ENCODE data around the gene SH3YL1. TPM values are rescaled to one million over a fixed set of nuclear protein-coding genes. Genes with fewer than 3 reads are reported as not detected.

SH3YL1 gene
- total RNA-seq, 2 experiments from 2014 or later, result 21.6 to 23.5 TPM

- ChIA-PET CTCF (interaction anchor here (1.0 kb wide), 1 partner anchor 372 kb away, joined by 3 read pairs; no protein-coding TSS in a partner anchor), POLR2A (interaction anchor here (1.4 kb wide), 1 partner anchor 8 kb away, joined by 3 read pairs; no protein-coding TSS in a partner anchor)
- intact Hi-C loops (cut with micrococcal nuclease), result loop anchor here (1.0 to 2.0 kb wide), 2 partner anchors 18 to 412 kb away; no protein-coding TSS in a partner anchor
Observed at GRCh38 chr2:264493-265468, 949 bp upstream of the SH3YL1 start, which contains the start of gene ACP1. ACP1 (plus strand) TSS chr2:264947; CDS start chr2:264965, 18 bp downstream.

DNA sequence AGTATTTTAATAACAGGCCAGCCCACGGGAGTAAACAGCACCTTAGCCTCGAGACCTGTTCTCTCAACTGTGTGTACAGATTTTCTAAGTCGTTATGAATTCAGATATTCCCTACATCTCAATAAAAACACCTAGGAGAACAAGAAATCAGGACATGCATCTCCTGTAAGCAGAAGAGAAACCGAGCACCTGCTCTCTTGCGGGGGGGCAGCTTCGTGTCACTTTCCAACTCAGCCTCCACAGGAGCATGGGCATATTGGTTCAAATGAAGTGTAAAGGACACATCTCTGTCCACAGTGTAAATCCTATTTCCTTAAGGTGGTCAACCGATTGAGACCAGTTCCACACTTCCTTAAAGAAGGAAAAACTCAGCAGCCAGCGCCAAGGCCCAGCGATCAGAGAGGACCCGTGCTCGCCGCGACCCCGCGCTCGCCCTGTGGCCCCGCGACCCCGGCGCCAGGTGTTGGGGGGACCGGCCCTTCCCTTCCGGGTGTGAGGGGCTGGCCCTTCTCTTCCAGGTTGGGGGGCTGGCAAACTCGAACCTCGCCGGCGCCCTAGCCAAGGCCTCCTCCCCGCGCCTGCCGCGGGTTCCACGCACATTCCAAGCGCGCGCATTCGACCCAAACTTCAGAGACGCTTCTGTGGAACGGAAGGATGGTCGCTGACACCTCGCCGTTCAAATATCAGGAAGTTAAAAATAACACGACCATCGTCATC lies 652 bp downstream of the SH3YL1 start:
- POLR2A ChIA-PET, result interaction anchor here (1.4 kb wide), 1 partner anchor 9 kb away, joined by 3 read pairs; no protein-coding TSS in a partner anchor
- intact Hi-C loops (cut with micrococcal nuclease), result no loop called here
- peak; percentile 11 for DNase-seq
- Mint-ChIP-seq H3K4me1 (ENCODE audit: low read depth) (peaks cover 31% of the 10 kb centered on the region), H3K9me3 (peaks cover 9% of the 10 kb centered on the region), H3K4me3 (peak overlapping the region; percentile 71), H3K36me3 (peaks cover 24% of the 10 kb centered on the region), H3K27ac (peak overlapping the region; percentile 58), H3K27me3 (no peaks in the 10 kb centered on the region)
- CTCF ChIA-PET, result interaction anchor here (2.1 kb wide), 1 partner anchor 17 kb away, joined by 9 read pairs; no protein-coding TSS in a partner anchor

More at GRCh38 chr2:264493-265468, 949 bp upstream of the SH3YL1 start, which contains the start of gene ACP1:
- Mint-ChIP-seq H3K27me3 (no peaks in the 10 kb centered on the region), H3K36me3 (peaks cover 12% of the 10 kb centered on the region), H3K9me3 (no peaks in the 10 kb centered on the region), H3K4me1 (ENCODE audit: low read depth) (peaks cover 43% of the 10 kb centered on the region), H3K4me3 (peak within 1 kb of the TSS; percentile 91), H3K27ac (peak within 1 kb of the TSS; percentile 93)
- DNase-seq, result peak; percentile 96

DNA sequence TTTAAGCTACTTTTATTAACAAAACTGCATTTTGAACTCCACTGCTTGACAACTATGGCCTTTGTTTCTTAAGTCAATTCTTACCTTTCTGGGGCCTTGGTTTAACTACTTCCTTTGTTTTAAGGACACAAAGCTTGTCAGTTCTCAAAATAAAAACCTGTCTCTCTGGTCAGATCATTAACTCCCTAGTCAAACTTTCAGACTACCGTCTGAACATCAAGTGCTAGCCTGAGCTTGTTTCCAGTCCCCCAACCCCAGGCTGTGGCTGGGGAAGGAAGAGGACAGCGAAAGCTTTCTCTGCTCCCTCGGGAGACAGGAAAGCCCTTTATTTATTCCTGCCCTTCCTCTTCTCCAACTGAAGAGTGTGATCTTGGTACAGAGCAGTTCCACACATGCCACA lies 1.7 kb downstream of the SH3YL1 start:
- no peak overlapping the region for H3K27ac Mint-ChIP-seq

DNA sequence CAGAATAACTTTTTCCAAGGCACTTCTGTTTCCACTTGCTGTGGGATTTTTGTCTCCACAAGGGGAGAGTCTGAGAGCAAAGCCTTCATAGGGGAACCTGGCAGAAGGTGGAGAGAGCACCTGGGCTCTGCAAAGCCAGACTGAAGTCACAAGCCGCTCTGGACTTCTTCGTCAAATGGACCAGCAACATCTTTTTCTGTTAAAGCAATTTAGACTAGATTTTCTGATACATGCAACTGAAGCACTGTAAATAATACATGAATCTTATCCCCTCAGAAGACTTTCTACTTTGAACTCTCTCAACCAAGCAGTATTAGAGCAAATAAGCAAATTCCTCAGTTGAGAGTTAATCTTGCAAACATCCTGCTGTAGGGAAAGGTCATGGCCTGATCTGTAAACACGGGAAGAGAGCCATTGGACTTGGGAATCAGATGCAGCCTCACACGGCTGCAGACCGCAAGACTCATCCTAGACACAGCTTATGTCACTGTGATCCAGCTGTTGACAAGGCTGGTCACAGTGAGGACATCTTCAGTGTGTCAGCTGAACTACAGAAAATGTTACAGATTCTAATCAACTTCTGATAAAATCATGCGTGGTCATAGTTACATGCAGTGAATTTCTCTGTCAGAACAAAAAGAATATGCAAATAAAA lies 3.2 kb downstream of the SH3YL1 start:
- intact Hi-C loops (cut with micrococcal nuclease), result no loop called here
- H3K9me3 Mint-ChIP-seq, result peaks cover 20% of the 10 kb centered on the region
- CTCF ChIA-PET, result interaction anchor here (2.1 kb wide), 1 partner anchor 14 kb away, joined by 9 read pairs; no protein-coding TSS in a partner anchor
- DNase-seq, result no peak
- no peak overlapping the region for H3K4me3 Mint-ChIP-seq
- POLR2A ChIA-PET, result no interaction called here
- H3K27ac Mint-ChIP-seq, result no peak overlapping the region
- peaks cover 23% of the 10 kb centered on the region for H3K36me3 Mint-ChIP-seq
- peaks cover 9% of the 10 kb centered on the region for H3K4me1 Mint-ChIP-seq (ENCODE audit: low read depth)
- H3K27me3 Mint-ChIP-seq, result no peaks in the 10 kb centered on the region

More for the DNA sequence above, 1.7 kb downstream of the SH3YL1 start:
- DNase-seq, result no peak
- Mint-ChIP-seq H3K9me3 (peaks cover 20% of the 10 kb centered on the region), H3K36me3 (peaks cover 24% of the 10 kb centered on the region), H3K4me1 (ENCODE audit: low read depth) (peaks cover 23% of the 10 kb centered on the region), H3K4me3 (no peak overlapping the region), H3K27me3 (no peaks in the 10 kb centered on the region)
- intact Hi-C loops (cut with micrococcal nuclease), result no loop called here
- ChIA-PET POLR2A (no interaction called here), CTCF (interaction anchor here (0.5 to 2.1 kb wide), 2 partner anchors 16 to 22 kb away, joined by 3 to 9 read pairs; no protein-coding TSS in a partner anchor)

- Mint-ChIP-seq H3K27ac (no peak overlapping the region), H3K36me3 (peaks cover 21% of the 10 kb centered on the region), H3K9me3 (peaks cover 20% of the 10 kb centered on the region), H3K4me1 (ENCODE audit: low read depth) (peaks cover 8% of the 10 kb centered on the region), H3K4me3 (no peak overlapping the region), H3K27me3 (no peaks in the 10 kb centered on the region)
- intact Hi-C loops (cut with micrococcal nuclease), result no loop called here
- CTCF ChIA-PET, result no interaction called here
- POLR2A ChIA-PET, result no interaction called here
- DNase-seq, result no peak
Observed at GRCh38 chr2:259789-260331, 4.0 kb downstream of the SH3YL1 start.

- peaks cover 8% of the 10 kb centered on the region for H3K4me1 Mint-ChIP-seq (ENCODE audit: low read depth)
- POLR2A ChIA-PET, result no interaction called here
- no peak overlapping the region for H3K27ac Mint-ChIP-seq
- peaks cover 20% of the 10 kb centered on the region for H3K9me3 Mint-ChIP-seq
- no peak overlapping the region for H3K4me3 Mint-ChIP-seq
- CTCF ChIA-PET, result interaction anchor here (2.4 kb wide), 1 partner anchor 12 kb away, joined by 17 read pairs; no protein-coding TSS in a partner anchor
- H3K27me3 Mint-ChIP-seq, result no peaks in the 10 kb centered on the region
- intact Hi-C loops (cut with micrococcal nuclease), result no loop called here
- no peak for DNase-seq
- peaks cover 21% of the 10 kb centered on the region for H3K36me3 Mint-ChIP-seq
Observed at GRCh38 chr2:258933-259332, 4.9 kb downstream of the SH3YL1 start.

DNA sequence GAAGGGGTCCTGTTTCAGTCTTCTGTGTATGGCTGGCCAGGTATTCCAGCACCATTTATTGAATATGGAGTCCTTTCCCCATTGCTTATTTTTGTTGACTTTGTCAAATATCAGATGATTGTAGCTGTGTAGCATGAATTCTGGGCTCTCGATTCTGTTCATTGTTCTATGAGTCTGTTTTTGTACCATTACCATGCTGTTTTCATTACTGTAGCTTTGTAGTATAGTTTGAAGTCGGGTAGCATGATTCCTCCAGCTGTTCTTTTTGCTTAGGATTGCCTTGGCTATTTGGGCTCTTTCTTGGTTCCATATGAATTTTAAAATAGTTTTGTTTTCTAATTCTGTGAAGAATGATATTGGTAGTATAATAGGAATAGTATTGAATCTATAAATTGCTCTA lies 6.0 kb downstream of the SH3YL1 start:
- ChIA-PET CTCF (interaction anchor here (2.4 kb wide), 1 partner anchor 11 kb away, joined by 17 read pairs; no protein-coding TSS in a partner anchor), POLR2A (no interaction called here)
- intact Hi-C loops (cut with micrococcal nuclease), result no loop called here
- H3K36me3 Mint-ChIP-seq, result peaks cover 21% of the 10 kb centered on the region
- DNase-seq, result no peak
- H3K27me3 Mint-ChIP-seq, result no peaks in the 10 kb centered on the region
- peaks cover 20% of the 10 kb centered on the region for H3K9me3 Mint-ChIP-seq
- H3K27ac Mint-ChIP-seq, result no peak overlapping the region
- H3K4me3 Mint-ChIP-seq, result no peak overlapping the region
- H3K4me1 Mint-ChIP-seq (ENCODE audit: low read depth), result peaks cover 6% of the 10 kb centered on the region

- intact Hi-C loops (cut with micrococcal nuclease), result no loop called here
- CTCF ChIA-PET, result interaction anchor here (2.4 kb wide), 1 partner anchor 11 kb away, joined by 17 read pairs; no protein-coding TSS in a partner anchor
Observed at GRCh38 chr2:257429-257828, 6.4 kb downstream of the SH3YL1 start.

DNA sequence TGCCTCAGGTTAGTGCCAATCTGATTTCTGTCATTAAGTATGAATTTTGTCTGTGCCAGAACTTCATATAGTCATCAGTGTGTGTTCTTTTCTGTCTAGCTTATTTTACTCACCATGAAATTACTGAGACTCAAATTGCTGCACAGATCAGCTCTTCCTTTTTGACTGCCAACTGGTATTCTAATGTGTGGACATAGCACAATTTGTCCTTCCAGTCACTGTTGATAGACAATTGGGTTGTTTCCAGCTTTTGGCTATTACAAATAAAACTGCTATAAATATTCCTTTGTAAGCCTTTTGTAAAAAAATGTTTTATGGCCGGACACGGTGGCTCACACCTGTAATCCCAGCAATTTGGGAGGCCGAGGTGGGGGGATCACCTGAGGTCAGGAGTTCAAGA lies 7.7 kb downstream of the SH3YL1 start:
- ChIA-PET CTCF (interaction anchor here (1.2 kb wide), 1 partner anchor 9 kb away, joined by 5 read pairs; no protein-coding TSS in a partner anchor), POLR2A (no interaction called here)
- peaks cover 4% of the 10 kb centered on the region for H3K4me1 Mint-ChIP-seq (ENCODE audit: low read depth)
- H3K27me3 Mint-ChIP-seq, result no peaks in the 10 kb centered on the region
- H3K4me3 Mint-ChIP-seq, result no peak overlapping the region
- H3K36me3 Mint-ChIP-seq, result peaks cover 23% of the 10 kb centered on the region
- intact Hi-C loops (cut with micrococcal nuclease), result no loop called here
- H3K9me3 Mint-ChIP-seq, result peaks cover 20% of the 10 kb centered on the region
- no peak overlapping the region for H3K27ac Mint-ChIP-seq
- DNase-seq, result no peak

More at GRCh38 chr2:257429-257828, 6.4 kb downstream of the SH3YL1 start:
- no peak overlapping the region for H3K4me3 Mint-ChIP-seq
- peaks cover 21% of the 10 kb centered on the region for H3K36me3 Mint-ChIP-seq
- POLR2A ChIA-PET, result no interaction called here
- H3K27ac Mint-ChIP-seq, result no peak overlapping the region
- peaks cover 20% of the 10 kb centered on the region for H3K9me3 Mint-ChIP-seq
- no peak for DNase-seq
- no peaks in the 10 kb centered on the region for H3K27me3 Mint-ChIP-seq
- peaks cover 4% of the 10 kb centered on the region for H3K4me1 Mint-ChIP-seq (ENCODE audit: low read depth)

GRCh38 chr2:255195-255594 lies 8.6 kb downstream of the SH3YL1 start:
- Mint-ChIP-seq H3K4me3 (no peak overlapping the region), H3K27me3 (no peaks in the 10 kb centered on the region), H3K36me3 (peaks cover 20% of the 10 kb centered on the region), H3K9me3 (peaks cover 20% of the 10 kb centered on the region), H3K4me1 (ENCODE audit: low read depth) (peaks cover 1% of the 10 kb centered on the region), H3K27ac (no peak overlapping the region)
- POLR2A ChIA-PET, result no interaction called here
- CTCF ChIA-PET, result interaction anchor here (1.2 kb wide), 1 partner anchor 8 kb away, joined by 5 read pairs; no protein-coding TSS in a partner anchor
- DNase-seq, result no peak
- intact Hi-C loops (cut with micrococcal nuclease), result no loop called here

DNA sequence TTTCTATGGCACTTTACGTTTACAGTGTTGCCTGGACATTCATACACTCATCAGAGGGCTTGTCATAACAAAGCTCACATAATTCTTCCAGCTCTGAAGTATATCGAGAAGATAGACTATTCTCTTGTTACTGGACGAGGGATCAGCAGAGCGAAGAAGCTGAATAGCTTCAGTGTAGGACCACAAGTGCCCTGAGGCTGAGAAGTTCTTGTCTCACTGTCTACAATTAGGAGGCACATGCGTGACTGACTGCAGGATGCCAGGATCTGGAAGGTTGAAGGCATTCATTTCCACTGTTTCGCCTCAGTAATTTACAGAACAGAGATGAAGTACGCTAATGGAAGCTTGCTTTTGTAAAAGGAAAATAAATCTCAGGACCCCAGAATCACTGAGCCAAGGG lies 9.6 kb downstream of the SH3YL1 start:
- Mint-ChIP-seq H3K4me1 (ENCODE audit: low read depth) (no peaks in the 10 kb centered on the region), H3K4me3 (no peak overlapping the region), H3K36me3 (peaks cover 17% of the 10 kb centered on the region), H3K27me3 (no peaks in the 10 kb centered on the region), H3K27ac (no peak overlapping the region), H3K9me3 (peaks cover 20% of the 10 kb centered on the region)
- no peak for DNase-seq
- intact Hi-C loops (cut with micrococcal nuclease), result no loop called here
- CTCF ChIA-PET, result no interaction called here
- POLR2A ChIA-PET, result no interaction called here
